Measurements from ENCODE around the gene AFF3. TPM values are rescaled to one million over a fixed set of nuclear protein-coding genes. Genes with fewer than 3 reads are reported as not detected.

AFF3 gene
- total and polyA plus RNA-seq, 2 of the 13 experiments (the other 11 are each of a cell fraction or from before 2014, with no cell fraction given) = not detected

DNA sequence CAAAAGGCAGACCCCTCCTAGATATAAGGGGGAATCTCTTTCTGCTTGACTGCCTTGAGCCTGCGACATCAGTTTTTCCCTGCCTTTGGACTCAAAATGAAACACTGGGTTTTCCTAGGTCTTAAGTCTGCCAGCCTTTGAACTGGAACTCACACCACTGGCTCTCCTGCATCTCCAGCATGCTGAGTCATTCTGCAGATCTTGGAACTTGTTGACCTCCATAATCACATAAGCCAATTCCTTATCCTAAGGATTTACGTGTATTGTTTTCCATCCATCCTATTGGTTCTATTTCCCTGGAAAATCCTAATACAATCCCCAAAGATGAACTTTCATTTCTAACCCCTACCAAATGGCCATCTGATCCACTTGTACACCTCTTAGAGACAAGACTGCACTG is 88.0 kb downstream of the AFF3 start:
- CTCF ChIA-PET (ENCODE audit: low intra/inter-chr PET ratio, low total read pairs) = no interaction called here
- DNase-seq (ENCODE audit: low spot score) (no peak), FAIRE-seq (no peak), ATAC-seq (no peak)
- intact Hi-C loops (cut with micrococcal nuclease; ENCODE audit: unreplicated experiment) (no loop called here), in situ Hi-C loops (cut with HindIII; ENCODE audit: extremely low pct_ligation_motif_present, low pct_unique_long_range_greater_than_20kb) (no loop called here)
- Histone ChIP-seq H3K79me2 (ENCODE audit: insufficient read depth, low read length) (no peaks in the 10 kb centered on the region), H3K4me1 (ENCODE audit: insufficient read depth, low read length) (no peaks in the 10 kb centered on the region), H3K36me3 (replicated peaks in 1 of 2; ENCODE audit: control insufficient read depth in 1 of 2, insufficient read depth in 2 of 2, low read length in 2 of 2) (no peaks in the 10 kb centered on the region), H4K20me1 (ENCODE audit: insufficient read depth, low read length) (no peaks in the 10 kb centered on the region), H3K27ac (ENCODE audit: extremely low read length, insufficient read depth, low read length) (no peak overlapping the region), H3K9ac (ENCODE audit: insufficient read depth, low read depth, low read length) (no peak overlapping the region), H3K4me3 (replicated peaks in 1 of 3; ENCODE audit: insufficient read depth in 1 of 3, low read depth in 2 of 3, low read length in 3 of 3) (no peak overlapping the region), H3K27me3 (ENCODE audit: control insufficient read depth in 1 of 2, insufficient read depth in 2 of 2, low read length in 2 of 2) (peaks cover 0 to 11% of the 10 kb centered on the region in 2 experiments; a peak in 1 of 5 replicates), H3K4me2 (ENCODE audit: low read depth, low read length) (no peak overlapping the region), H2AFZ (ENCODE audit: low read length) (no peak overlapping the region), H3K9me3 (ENCODE audit: low read length) (no peaks in the 10 kb centered on the region)
- POLR2A ChIA-PET = no interaction called here
- 58% methylated on average over 2 of the region's 2 CpGs for WGBS (ENCODE audit: low lambda C conversion rate)
- TF ChIP-seq RFX3 (CRISPR knock-in tag; IDR thresholded peaks at IDR 0.05) = no peak
- TF ChIP-seq, protein P1, sequence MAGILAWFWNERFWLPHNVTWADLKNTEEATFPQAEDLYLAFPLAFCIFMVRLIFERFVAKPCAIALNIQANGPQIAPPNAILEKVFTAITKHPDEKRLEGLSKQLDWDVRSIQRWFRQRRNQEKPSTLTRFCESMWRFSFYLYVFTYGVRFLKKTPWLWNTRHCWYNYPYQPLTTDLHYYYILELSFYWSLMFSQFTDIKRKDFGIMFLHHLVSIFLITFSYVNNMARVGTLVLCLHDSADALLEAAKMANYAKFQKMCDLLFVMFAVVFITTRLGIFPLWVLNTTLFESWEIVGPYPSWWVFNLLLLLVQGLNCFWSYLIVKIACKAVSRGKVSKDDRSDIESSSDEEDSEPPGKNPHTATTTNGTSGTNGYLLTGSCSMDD (CRISPR knock-in tag; IDR thresholded peaks at IDR 0.05) = no peak
- TF ChIP-seq PHF8 (CRISPR knock-in tag; IDR thresholded peaks at IDR 0.05) = no peak
- TF ChIP-seq MYNN (CRISPR knock-in tag; IDR thresholded peaks at IDR 0.05; ENCODE audit: low read depth) = no peak
- no peak for TF ChIP-seq MED13 (CRISPR knock-in tag; IDR thresholded peaks at IDR 0.05)
- BruUV-seq (replicated peaks) = no TSS peak

DNA sequence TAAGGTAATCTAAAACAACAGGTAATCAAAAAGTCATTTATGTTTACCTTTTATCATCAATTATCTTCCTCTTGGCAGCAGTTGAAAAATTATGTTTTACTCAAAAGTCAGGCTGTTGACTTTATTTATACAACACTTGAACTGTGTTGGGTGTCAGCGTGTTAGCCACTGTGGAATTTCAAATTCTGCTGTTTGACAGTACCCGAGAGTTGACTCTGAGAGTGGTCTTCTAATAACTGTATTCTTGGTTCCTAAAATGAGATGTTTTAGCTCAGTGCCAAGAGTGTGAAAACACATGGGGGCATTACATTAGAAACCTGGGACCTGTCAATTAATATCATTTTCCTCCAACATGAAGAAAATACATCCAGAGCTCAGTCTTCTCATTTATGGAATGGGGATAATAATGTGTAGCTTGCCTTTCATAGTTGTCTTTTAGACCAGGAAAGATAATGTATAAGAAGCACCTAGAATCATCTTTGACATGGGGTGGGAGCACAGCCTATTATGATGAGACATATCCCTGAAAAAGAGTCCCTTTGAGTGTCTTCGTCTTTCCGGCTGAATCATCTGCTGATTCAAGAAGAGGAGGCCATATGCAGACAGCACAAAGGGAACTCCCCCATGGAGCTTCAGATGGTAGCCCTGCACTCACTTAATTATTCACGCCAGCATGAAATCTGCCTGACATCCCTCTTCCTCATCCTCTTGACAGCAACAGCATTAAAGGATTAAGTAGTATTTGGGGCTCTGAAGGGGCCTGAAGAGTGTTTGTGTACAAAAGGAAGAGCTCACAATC is 89.1 kb downstream of the AFF3 start:
- H3K9ac ChIP-seq (ENCODE audit: insufficient read depth, low read depth, low read length) = no peak overlapping the region
- no peaks in the 10 kb centered on the region for H3K9me3 ChIP-seq (ENCODE audit: low read length)
- H2AFZ ChIP-seq (ENCODE audit: low read length) = no peak overlapping the region
- 55% methylated on average over 5 of the region's 5 CpGs for WGBS (ENCODE audit: low lambda C conversion rate)
- no peak overlapping the region for H3K4me3 ChIP-seq (replicated peaks in 1 of 3; ENCODE audit: insufficient read depth in 1 of 3, low read depth in 2 of 3, low read length in 3 of 3)
- intact Hi-C loops (cut with micrococcal nuclease; ENCODE audit: unreplicated experiment) = no loop called here
- DNase-seq (ENCODE audit: low spot score) (no peak), FAIRE-seq (no peak), ATAC-seq (no peak)
- H3K36me3 ChIP-seq (replicated peaks in 1 of 2; ENCODE audit: control insufficient read depth in 1 of 2, insufficient read depth in 2 of 2, low read length in 2 of 2) = no peaks in the 10 kb centered on the region
- H4K20me1 ChIP-seq (ENCODE audit: insufficient read depth, low read length) = no peaks in the 10 kb centered on the region
- H3K4me1 ChIP-seq (ENCODE audit: insufficient read depth, low read length) = no peaks in the 10 kb centered on the region
- H3K27me3 ChIP-seq (ENCODE audit: control insufficient read depth in 1 of 2, insufficient read depth in 2 of 2, low read length in 2 of 2) = peaks cover 0 to 11% of the 10 kb centered on the region in 2 experiments; a peak in 1 of 5 replicates
- TF ChIP-seq, protein P2, sequence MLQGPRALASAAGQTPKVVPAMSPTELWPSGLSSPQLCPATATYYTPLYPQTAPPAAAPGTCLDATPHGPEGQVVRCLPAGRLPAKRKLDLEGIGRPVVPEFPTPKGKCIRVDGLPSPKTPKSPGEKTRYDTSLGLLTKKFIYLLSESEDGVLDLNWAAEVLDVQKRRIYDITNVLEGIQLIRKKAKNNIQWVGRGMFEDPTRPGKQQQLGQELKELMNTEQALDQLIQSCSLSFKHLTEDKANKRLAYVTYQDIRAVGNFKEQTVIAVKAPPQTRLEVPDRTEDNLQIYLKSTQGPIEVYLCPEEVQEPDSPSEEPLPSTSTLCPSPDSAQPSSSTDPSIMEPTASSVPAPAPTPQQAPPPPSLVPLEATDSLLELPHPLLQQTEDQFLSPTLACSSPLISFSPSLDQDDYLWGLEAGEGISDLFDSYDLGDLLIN (CRISPR knock-in tag; IDR thresholded peaks at IDR 0.05; ENCODE audit: borderline replicate concordance) = no peak
- no peak for TF ChIP-seq SSRP1 (CRISPR knock-in tag; IDR thresholded peaks at IDR 0.05)
- no peak overlapping the region for H3K4me2 ChIP-seq (ENCODE audit: low read depth, low read length)
- POLR2A ChIA-PET = no interaction called here
- no TSS peak for BruUV-seq (replicated peaks)
- no peaks in the 10 kb centered on the region for H3K79me2 ChIP-seq (ENCODE audit: insufficient read depth, low read length)
- H3K27ac ChIP-seq (ENCODE audit: extremely low read length, insufficient read depth, low read length) = no peak overlapping the region
- in situ Hi-C loops (cut with HindIII; ENCODE audit: extremely low pct_ligation_motif_present, low pct_unique_long_range_greater_than_20kb) = no loop called here
- CTCF ChIA-PET (ENCODE audit: low intra/inter-chr PET ratio, low total read pairs) = no interaction called here

Data from HepG2 (cell line).